ENCODE results near the gene ADGRL2.

DNA sequence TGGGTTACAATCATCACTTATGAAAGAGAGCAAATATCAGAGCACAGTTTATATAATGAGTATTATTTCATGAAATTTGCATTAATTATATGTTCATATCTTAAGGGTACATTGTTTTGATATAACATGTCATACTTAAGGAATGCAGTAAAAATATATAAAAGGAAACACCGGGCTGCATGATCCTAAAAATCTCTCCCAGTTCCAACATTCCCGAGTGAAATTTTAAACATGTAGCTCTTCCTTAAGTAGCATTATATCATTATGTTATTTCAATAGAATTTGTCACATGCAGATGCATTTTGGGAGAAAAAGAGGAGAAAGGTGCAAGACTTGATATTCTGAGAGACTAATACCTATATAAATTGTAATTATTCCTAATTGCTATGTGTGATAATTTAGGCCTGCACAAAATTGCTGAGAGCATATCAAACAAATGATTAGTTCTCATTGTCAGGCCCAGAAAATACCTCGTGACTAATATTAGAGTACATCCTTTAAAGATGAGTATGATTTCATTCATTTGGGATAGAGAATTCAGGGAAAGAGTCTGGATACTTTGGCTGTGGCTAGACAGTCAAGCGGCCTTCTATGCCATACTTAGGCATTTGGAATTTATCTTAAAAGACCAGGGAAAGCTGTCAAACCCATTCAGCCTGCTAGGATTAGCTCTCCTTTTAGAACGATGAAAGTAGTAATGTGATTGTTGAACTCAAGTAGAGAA lies 86.8 kb downstream of the ADGRL2 start:
- TF ChIP-seq L3MBTL2 (IDR thresholded peaks at IDR 0.05), result no peak
- no peak for TF ChIP-seq ZNF444 (CRISPR knock-in tag; IDR thresholded peaks at IDR 0.05)
- TF ChIP-seq, protein P1, sequence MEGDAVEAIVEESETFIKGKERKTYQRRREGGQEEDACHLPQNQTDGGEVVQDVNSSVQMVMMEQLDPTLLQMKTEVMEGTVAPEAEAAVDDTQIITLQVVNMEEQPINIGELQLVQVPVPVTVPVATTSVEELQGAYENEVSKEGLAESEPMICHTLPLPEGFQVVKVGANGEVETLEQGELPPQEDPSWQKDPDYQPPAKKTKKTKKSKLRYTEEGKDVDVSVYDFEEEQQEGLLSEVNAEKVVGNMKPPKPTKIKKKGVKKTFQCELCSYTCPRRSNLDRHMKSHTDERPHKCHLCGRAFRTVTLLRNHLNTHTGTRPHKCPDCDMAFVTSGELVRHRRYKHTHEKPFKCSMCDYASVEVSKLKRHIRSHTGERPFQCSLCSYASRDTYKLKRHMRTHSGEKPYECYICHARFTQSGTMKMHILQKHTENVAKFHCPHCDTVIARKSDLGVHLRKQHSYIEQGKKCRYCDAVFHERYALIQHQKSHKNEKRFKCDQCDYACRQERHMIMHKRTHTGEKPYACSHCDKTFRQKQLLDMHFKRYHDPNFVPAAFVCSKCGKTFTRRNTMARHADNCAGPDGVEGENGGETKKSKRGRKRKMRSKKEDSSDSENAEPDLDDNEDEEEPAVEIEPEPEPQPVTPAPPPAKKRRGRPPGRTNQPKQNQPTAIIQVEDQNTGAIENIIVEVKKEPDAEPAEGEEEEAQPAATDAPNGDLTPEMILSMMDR (IDR thresholded peaks at IDR 0.05 in 2 of 3, conservative IDR thresholded peaks at IDR 0.05 in 1 of 3; ENCODE audit: insufficient read depth in 2 of 3, low read depth in 1 of 3, low read length in 3 of 3), result no peak
- TF ChIP-seq KLF13 (tag; IDR thresholded peaks at IDR 0.05; ENCODE audit: borderline replicate concordance, low read depth), result no peak
- TF ChIP-seq TFAP4 (CRISPR knock-in tag; IDR thresholded peaks at IDR 0.05; ENCODE audit: borderline replicate concordance), result no peak
- no peak for TF ChIP-seq ZFPM2 (CRISPR knock-in tag; IDR thresholded peaks at IDR 0.05)
- no peak for TF ChIP-seq POLR2AphosphoS5 (IDR thresholded peaks at IDR 0.05; ENCODE audit: control insufficient read depth, insufficient read depth, low read depth, low read length)
